Fibroblast of pulmonary artery (primary cell): ENCODE results near the gene RIMS1.
A peak's percentile ranks its signal among the peaks of the same experiment; 100 is the strongest.

Experiments
- DNase-seq: peaks from one replicate; pipeline ENCODE4 v3.0.0-alpha.2; 2010; ENCODE audit warnings: low read depth
- H3K4me3 ChIP-seq: replicated peaks from 2 replicates; pipeline ENCODE4 v1.5.1; 2011; ENCODE audit warnings: low read depth, mild to moderate bottlenecking, control low read depth, low read length, moderate library complexity
- TF ChIP-seq, protein P1 (sequence below): IDR thresholded peaks from 2 replicates; pipeline ENCODE4 v1.5.1; 2011; ENCODE audit warnings: mild to moderate bottlenecking, control low read depth, low read length, inconsistent platforms; ENCODE audit errors: missing control alignments

The RIMS1 gene

DNA sequence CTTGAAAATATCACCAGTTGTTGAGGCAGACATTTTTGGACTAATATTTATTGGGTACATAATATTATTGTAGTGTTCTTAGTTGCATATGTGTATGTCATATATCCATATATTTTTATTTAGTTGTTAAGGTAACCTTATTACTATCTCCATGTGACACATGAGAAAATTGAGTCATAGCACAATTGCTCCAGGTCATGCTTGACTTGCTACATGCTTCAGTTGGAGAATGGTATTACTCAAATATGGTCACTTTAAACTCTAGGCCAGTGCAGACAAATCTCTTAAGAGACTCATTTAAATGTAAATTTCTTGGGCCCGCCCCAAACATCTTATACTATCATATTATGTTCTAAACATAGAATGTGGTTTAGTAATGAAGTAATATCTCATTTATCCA is 246.1 kb downstream of the RIMS1 start:
- H3K4me3 ChIP-seq, result no peak overlapping the region
- peak; percentile 1 for DNase-seq
- TF ChIP-seq, protein P1, sequence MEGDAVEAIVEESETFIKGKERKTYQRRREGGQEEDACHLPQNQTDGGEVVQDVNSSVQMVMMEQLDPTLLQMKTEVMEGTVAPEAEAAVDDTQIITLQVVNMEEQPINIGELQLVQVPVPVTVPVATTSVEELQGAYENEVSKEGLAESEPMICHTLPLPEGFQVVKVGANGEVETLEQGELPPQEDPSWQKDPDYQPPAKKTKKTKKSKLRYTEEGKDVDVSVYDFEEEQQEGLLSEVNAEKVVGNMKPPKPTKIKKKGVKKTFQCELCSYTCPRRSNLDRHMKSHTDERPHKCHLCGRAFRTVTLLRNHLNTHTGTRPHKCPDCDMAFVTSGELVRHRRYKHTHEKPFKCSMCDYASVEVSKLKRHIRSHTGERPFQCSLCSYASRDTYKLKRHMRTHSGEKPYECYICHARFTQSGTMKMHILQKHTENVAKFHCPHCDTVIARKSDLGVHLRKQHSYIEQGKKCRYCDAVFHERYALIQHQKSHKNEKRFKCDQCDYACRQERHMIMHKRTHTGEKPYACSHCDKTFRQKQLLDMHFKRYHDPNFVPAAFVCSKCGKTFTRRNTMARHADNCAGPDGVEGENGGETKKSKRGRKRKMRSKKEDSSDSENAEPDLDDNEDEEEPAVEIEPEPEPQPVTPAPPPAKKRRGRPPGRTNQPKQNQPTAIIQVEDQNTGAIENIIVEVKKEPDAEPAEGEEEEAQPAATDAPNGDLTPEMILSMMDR, result no peak

DNA sequence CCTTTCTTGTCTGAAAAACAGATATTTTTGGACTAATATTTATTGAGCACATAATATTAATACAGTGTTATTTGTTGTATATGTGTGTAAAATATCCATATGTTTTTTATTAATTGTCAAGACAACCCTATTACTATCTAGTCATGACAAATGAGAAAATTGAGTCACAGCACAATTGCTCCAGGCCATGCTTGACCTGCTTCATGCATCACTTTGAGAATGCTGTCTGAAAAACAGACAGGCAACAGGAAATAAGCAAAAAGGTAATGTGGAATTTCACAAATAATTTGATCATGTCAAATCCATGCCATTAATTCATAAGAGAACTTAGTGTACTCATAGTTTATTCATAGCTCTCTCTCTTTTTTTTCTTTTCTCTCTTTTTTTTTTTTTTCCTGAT is 246.5 kb downstream of the RIMS1 start:
- no peak for DNase-seq
- TF ChIP-seq, protein P1, result no peak
- no peak overlapping the region for H3K4me3 ChIP-seq

DNA sequence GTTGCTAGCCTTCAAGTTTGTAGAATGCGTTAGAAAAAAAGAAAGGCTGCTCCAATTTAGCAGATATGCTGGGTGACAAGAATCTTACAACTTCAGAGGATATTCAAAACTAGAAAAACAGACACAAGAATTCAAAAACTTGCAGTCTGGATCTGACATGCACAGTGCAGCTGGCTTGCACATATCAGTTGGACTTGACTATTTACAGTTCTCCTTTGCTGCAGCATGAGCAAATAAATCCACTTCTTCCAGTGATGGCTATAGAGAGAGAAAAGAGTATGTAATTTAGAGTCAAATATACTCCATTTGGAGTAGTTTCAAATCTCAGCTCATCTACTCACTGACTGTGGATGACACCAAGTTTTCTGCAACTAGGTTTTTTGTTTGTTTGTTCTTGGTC is 247.0 kb downstream of the RIMS1 start:
- TF ChIP-seq, protein P1, result no peak
- H3K4me3 ChIP-seq, result no peak overlapping the region
- no peak for DNase-seq

DNA sequence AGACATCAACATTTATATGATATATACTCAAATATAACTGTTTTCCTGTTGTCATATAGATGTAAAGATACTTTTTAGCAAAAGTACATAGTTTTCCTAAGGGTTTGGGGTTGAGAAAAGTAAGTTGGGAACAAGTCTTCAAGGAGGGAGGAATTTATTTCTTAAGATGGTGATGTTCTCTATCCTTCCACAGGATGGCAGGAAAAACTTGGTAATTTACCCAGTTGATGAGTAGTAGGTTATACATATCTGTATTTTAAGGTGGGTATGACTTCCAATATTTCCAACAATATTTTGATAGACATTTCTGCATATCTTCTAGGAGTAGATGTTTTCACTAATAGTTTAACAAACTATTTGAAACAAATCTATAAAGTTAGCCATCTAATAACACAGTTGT is 254.4 kb downstream of the RIMS1 start:
- DNase-seq, result peak; percentile 13
- TF ChIP-seq, protein P1, result no peak
- no peak overlapping the region for H3K4me3 ChIP-seq

DNA sequence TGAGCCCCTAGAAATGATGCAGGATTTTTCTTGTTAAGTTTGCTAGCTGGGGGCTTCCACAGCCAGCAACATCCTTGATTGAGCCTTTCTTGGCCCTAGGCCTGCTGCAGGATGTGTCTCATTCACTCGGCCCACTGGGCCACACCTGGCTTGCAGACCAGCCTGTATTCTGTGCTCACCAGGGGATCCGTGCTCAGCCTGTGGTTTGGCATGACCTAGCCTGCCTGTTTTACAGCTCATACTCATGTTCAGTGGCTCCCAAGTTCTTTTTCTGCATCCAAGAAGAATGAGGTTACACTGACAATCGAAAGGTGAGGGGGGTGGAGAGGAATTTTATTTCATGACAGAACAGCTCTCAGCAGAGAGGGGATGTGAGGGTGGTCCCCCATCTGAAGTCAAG is 263.4 kb downstream of the RIMS1 start:
- TF ChIP-seq, protein P1, result no peak
- H3K4me3 ChIP-seq, result no peak overlapping the region
- no peak for DNase-seq

DNA sequence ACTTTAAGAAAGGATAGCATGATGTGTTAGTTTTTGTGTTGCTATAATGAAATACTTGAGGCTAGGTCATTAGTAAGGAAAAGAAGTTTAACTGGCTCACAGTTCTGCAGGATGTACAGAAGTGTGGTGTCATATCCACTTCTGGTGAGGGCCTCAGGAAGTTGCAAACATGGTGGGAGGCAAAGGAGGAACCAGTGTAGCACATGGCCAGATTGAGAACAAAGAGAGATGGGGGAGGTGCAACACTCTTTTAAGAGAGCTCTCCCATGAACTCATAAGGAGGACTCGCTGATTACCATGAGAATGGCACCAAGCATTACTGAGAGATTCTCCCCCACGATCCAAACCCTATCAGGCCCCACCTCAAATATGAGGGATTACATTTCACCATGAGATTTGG is 265.4 kb downstream of the RIMS1 start:
- TF ChIP-seq, protein P1, result no peak
- DNase-seq, result no peak
- no peak overlapping the region for H3K4me3 ChIP-seq

DNA sequence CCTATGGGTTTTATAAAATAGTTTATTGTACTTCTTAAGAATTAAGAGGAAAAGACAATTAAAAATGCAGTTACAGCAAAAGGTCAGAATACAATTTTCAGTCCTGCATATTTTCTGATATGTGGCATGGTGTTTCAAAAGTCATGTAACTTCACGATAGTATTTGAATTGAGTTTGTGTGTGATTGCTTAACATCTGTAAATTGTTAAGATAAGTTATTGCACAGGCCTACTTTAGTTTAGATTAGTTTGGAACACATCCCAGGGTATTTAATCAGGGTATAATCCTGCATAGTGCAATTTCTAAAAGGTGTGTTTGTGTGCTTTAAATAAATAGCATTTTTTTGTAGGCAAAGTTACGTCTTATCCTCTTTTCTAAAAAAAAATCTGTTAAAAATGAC is 289.6 kb downstream of the RIMS1 start:
- TF ChIP-seq, protein P1, result no peak
- no peak overlapping the region for H3K4me3 ChIP-seq
- peak; percentile 8 for DNase-seq
